NCI-H1436 treated with DMSO at 0.1 percent for 48 hours (cell line): ENCODE measurements around the gene VPS18.
"Not testable (repeated sequence)": the region's sequence is repeated elsewhere in the genome, so short reads cannot be mapped to it uniquely, and the experiment has no call there.

Experiments
- DNase-seq: peaks from one replicate; lab custom pipeline; 2025; lab: John Stamatoyannopoulos, UW

Gene VPS18, protein sequence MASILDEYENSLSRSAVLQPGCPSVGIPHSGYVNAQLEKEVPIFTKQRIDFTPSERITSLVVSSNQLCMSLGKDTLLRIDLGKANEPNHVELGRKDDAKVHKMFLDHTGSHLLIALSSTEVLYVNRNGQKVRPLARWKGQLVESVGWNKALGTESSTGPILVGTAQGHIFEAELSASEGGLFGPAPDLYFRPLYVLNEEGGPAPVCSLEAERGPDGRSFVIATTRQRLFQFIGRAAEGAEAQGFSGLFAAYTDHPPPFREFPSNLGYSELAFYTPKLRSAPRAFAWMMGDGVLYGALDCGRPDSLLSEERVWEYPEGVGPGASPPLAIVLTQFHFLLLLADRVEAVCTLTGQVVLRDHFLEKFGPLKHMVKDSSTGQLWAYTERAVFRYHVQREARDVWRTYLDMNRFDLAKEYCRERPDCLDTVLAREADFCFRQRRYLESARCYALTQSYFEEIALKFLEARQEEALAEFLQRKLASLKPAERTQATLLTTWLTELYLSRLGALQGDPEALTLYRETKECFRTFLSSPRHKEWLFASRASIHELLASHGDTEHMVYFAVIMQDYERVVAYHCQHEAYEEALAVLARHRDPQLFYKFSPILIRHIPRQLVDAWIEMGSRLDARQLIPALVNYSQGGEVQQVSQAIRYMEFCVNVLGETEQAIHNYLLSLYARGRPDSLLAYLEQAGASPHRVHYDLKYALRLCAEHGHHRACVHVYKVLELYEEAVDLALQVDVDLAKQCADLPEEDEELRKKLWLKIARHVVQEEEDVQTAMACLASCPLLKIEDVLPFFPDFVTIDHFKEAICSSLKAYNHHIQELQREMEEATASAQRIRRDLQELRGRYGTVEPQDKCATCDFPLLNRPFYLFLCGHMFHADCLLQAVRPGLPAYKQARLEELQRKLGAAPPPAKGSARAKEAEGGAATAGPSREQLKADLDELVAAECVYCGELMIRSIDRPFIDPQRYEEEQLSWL

GRCh38 chr15:40893733-40894680, at the start of gene VPS18:
VPS18 (plus strand) TSS chr15:40894450; CDS start chr15:40894769, 319 bp downstream.
- peak; percentile 80 for DNase-seq

GRCh38 chr15:40844696-40845030, 49.6 kb upstream of the VPS18 start:
- no peak for DNase-seq

DNA sequence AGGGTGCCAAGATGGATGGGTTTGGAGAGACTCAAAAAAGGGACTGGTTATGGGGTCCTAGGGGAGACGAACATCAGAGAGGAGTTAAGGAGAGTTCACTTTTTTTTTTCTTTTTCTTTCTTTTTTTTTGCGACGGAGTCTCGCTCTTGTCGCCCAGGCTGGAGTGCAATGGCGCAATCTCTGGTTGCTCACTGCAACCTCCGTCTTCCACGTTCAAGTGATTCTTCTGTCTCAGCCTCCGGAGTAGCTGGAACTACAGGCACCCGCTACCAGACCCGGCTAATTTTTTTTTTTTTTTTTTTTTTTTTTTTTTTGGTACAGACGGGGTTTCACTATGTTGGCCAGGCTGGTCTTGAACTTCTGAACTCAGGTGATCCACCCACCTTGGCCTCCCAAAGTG, 49.2 kb upstream of the VPS18 start:
- DNase-seq, result no peak

DNA sequence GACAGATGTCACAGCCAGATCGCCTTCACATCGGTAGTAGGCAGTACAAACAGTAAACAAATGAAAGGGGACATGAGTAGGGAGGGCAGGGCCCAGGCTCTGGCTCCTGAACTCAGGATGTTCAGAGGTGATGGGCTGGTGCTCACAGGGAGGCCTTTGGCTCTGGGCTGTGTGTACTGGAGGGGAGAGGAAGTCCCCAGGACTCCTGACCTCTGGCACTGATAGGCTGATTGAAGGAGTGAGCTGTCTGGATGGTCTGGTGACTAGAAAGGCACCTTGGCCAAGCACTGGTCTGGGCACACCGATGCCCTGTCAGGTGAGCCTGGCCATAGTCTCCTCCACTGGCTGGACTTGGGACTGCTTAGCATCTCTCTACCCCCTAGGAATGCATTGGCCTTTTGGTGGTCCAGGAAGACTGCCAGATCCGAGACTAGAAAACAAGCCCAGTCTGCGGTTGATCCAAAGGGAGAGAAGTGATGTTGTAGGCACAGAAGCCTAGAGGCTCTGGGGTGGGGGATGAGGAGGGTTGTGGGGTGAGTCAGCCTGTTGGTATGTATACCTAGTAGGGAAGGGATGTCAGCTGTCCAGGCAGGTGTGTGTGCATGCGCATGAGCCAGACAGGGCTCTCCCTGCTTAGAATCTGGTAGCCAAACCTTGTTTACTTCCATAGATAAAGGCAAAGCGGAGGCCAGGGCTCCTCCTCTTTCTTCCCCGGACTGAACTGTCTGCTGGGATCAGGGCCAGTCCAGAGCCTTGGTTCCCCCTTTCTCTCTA, 48.6 kb upstream of the VPS18 start:
- DNase-seq, result no peak

DNA sequence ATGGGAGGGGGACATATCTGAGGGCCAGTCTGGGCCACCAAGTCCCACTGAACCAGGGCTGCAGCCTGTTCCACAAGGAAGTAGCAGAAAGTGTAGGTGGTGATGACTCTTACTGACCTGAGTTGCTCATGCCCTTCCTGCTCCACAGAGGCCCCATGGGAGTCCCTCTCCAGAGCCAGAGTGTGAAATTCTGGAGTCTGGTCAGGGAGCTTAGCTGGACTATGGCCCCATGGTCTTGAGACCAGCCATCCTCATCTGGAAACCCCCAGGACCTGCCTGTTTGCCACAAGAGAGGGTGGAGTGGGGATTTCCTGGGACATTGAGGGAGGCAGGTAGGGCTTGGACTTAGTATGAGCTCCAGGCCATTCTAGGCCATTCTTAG, 47.4 kb upstream of the VPS18 start:
- DNase-seq, result no peak

- peak; percentile 64 for DNase-seq
Observed at GRCh38 chr15:40847223-40847961, 46.9 kb upstream of the VPS18 start.

DNA sequence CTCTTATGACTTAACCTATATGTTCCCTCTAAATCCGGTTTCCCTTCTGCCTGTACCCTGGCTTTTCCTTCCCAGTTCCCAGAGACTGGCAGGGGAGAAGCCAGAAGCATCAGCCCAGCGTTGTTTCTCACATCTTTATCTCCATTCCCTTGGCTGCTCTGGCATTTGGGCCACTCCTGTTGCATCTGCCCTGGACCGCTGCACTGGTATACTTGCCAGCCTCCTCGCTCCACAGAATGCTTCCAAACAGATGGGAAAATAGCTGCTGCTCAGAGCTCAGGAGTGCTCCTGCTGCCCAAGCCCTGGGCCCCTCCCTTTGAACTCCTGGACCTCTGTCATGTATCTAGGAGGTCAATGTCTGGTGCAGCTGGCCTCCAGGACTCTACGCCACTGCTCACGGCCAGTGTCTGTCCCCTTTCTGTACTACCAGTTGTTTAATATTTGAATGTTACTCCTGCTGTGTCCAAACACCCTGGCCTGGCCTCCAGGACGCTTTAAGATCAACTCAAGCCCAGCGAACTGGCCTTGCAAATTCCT, 43.6 kb upstream of the VPS18 start:
- DNase-seq, result no peak

GRCh38 chr15:40852529-40852928, 41.7 kb upstream of the VPS18 start:
- no peak for DNase-seq

DNA sequence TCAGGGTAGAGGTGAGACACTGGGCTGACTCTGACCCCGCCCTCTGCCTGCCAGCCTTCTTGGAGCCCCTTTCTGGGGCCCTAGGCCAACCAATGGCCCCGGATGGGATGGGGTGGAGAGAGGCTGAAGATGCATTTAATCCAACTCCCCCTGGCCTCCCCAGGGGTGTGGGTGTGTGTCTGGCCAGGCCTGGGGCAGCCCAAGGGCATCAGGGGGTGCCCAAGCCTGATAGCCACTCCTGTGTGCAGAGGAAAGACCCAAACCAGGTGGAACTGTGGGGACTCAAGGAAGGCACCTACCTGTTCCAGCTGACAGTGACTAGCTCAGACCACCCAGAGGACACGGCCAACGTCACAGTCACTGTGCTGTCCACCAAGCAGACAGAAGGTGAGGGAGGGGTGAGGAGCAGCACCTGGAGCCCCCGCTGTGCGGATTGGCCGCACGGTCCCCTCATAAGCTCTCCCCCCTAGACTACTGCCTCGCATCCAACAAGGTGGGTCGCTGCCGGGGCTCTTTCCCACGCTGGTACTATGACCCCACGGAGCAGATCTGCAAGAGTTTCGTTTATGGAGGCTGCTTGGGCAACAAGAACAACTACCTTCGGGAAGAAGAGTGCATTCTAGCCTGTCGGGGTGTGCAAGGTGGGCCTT, 40.9 kb upstream of the VPS18 start:
- no peak for DNase-seq

DNA sequence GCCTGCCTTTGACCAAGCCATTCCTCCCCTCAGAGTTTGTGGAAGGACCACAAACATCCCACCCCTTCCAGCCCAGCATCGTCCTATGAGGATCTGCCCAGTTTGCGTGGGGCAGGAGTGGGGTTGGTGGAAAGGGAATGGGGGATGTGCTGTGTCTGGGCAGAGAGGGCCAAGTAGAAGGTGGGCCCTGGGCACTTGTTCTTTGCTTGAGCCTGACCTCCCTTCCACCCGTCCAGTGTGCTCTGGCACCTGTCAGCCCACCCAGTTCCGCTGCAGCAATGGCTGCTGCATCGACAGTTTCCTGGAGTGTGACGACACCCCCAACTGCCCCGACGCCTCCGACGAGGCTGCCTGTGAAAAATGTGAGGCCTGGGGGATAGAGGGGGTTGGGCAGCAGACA, 40.1 kb upstream of the VPS18 start:
- no peak for DNase-seq

GRCh38 chr15:40855706-40856234, 38.5 kb upstream of the VPS18 start:
- no peak for DNase-seq

DNA sequence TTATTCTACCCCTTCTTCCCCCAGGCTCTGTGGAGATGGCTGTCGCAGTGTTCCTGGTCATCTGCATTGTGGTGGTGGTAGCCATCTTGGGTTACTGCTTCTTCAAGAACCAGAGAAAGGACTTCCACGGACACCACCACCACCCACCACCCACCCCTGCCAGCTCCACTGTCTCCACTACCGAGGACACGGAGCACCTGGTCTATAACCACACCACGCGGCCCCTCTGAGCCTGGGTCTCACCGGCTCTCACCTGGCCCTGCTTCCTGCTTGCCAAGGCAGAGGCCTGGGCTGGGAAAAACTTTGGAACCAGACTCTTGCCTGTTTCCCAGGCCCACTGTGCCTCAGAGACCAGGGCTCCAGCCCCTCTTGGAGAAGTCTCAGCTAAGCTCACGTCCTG, 37.5 kb upstream of the VPS18 start:
- no peak for DNase-seq

DNA sequence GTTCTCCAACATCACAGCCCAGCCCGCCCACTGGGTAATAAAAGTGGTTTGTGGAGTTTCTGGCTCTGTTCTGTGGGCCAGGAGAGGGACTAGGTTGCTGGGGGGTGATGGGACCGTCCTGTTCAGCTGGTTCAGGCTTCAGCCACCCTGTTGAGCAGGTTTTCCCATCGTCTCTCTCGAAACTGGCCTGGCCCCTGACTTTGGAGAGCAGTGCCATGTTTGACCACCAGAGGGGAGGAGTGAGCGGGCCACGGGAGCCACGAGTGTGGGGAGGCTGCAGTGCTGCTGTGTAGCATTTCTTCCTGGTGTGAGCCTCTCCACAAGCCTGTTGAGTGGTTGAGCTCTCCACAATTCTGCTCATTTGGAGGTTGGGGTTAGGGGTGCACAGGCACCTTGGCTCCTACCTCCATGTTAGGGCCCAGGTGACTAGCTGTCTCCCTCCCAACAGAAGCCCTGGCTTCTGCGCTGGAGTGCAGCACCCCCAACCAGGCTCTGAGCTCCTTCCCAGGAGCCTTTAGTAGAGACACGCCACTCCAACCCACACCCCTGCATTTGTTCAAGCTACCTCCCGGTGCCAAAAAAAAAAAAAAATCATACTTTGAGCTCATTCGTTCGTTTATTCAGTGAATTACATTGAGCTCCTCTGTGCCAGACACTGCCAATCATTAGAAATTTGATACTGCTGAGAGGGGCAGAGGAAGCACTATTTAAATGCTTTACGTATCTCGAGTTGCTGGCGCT, 36.5 kb upstream of the VPS18 start:
- DNase-seq, result peak; percentile 53

GRCh38 chr15:40858706-40859105, 35.5 kb upstream of the VPS18 start:
- no peak for DNase-seq

- peak; percentile 46 for DNase-seq
Observed at GRCh38 chr15:40859206-40859851, 34.9 kb upstream of the VPS18 start.

DNA sequence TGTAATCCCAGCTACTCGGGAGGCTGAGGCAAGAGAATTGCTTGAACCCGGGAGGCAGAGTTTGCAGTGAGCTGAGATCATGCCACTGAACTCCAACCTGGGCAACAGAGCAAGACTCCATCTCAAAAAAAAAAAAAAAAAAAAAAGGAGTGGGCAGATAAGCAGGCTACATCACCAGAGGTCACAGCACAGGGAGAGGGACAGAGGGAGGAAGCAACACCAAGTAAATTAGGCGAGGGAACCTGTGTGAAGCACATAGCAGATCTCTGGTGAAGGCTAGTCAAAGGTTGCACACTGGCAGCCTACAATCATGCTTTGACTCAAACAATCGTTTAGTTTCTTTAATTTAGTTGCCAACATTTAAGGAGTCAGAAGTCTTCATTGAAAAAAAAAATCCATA, 33.1 kb upstream of the VPS18 start:
- DNase-seq, result not testable (repeated sequence)

DNA sequence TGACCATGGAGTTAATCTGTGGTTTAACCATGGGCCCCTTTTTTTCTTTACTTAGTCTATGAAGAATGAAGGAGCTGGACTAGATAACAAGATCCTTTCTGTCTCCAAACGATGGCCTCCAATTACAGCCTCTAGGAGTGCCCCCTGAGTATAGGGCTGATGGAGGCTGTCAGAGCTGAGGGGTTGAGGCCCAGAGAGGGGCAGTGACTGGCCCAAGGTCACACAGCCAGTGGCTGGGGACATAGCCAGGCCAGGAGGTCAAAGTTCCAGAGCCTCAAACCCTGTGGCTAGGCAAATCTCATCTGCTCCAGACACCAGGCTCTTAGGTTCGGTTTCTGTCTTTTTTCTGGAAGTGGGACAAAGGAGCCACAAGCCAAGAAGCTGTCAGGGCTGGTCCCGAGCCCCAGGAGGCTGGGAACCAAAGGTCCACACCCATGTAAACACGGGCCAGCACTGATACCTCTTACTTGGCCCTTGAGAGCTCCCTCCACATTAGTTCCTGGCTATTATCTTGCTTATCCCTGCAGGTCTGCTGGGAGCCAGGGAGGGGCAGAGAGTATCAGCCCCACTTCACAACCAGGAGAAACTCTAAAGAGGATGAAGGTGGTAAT, 30.5 kb upstream of the VPS18 start:
- no peak for DNase-seq

- no peak for DNase-seq
Observed at GRCh38 chr15:40867199-40867598, 27.1 kb upstream of the VPS18 start.
